ENCODE data around the gene ST6GALNAC3.
"Not testable (repeated sequence)": the region's sequence is repeated elsewhere in the genome, so short reads cannot be mapped to it uniquely, and the experiment has no call there.

The ST6GALNAC3 gene

DNA sequence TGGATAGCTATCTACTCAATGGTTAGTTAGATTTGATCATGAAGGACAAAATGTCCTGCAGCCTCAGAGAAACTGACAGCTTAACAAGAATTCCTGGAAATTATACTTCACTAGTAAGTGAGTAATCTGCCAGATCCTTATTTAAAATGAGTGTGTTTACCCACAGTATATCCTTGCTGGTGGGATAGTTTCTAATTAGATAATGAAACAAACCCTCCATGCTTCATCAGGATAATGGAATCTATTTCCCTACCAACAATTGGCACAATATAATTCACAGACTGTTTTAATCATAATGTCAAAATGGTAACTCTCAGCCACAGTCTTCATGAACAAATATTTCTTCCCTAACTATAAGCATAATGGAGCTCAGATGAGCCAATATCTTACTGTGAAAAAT is 553.4 kb downstream of the ST6GALNAC3 start:
- Histone ChIP-seq H3K4me3 (ENCODE audit: insufficient read depth, low read depth, low read length, poor library complexity, severe bottlenecking) (no peak overlapping the region), H3K9me3 (ENCODE audit: control insufficient read depth, low read length) (no peaks in the 10 kb centered on the region), H3K36me3 (ENCODE audit: control insufficient read depth, insufficient read depth, low read length) (no peaks in the 10 kb centered on the region), H3K27ac (ENCODE audit: insufficient read depth, low read length, poor library complexity, severe bottlenecking) (no peak overlapping the region), H3K27me3 (replicated peaks; ENCODE audit: control insufficient read depth, insufficient read depth, low read length, poor library complexity, severe bottlenecking) (no peaks in the 10 kb centered on the region), H3K4me1 (ENCODE audit: control insufficient read depth, insufficient read depth, low read length, poor library complexity, severe bottlenecking) (no peaks in the 10 kb centered on the region)
- no peak for DNase-seq

DNA sequence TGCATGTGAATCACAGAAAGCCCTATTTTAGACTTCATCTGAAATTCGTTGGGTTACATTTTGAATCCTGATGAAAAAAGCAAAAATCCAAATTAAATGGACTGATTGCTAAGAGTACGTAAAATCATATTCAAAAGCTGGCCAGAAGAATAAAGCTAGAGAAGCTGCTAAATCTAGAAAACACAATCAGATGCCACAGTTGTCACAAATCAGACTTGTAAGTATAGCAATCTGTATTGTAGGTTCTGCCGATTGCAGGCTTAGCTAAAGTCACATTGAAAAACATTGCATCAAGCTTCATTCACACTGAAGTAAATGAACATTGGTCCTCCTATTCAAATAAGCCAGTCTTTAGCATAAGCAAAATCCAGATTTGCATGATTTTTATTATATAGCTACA is 557.6 kb downstream of the ST6GALNAC3 start:
- Histone ChIP-seq H3K27ac (ENCODE audit: insufficient read depth, low read length, poor library complexity, severe bottlenecking) (no peak overlapping the region), H3K4me3 (ENCODE audit: insufficient read depth, low read depth, low read length, poor library complexity, severe bottlenecking) (no peak overlapping the region), H3K4me1 (ENCODE audit: control insufficient read depth, insufficient read depth, low read length, poor library complexity, severe bottlenecking) (no peaks in the 10 kb centered on the region), H3K36me3 (ENCODE audit: control insufficient read depth, insufficient read depth, low read length) (no peaks in the 10 kb centered on the region), H3K9me3 (ENCODE audit: control insufficient read depth, low read length) (no peaks in the 10 kb centered on the region), H3K27me3 (replicated peaks; ENCODE audit: control insufficient read depth, insufficient read depth, low read length, poor library complexity, severe bottlenecking) (no peaks in the 10 kb centered on the region)
- DNase-seq: no peak

DNA sequence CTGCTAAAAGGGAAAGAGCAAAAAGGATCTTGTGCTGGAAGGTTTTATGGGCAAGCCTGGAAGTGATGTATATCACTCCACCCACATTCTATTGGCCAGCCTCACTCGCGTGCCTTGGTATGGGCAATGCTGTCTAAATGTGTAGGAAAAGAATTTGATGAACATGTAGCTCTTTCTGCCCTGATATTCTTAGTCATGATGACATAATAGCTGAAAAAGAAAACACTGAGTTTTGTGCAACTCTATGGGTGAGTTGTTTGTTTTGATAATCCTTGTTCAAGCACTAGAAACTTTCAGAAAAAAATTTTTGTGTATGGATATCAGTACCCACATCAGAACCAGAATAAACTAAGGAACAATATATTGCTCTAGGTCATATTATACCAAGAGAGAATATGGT is 561.2 kb downstream of the ST6GALNAC3 start:
- Histone ChIP-seq H3K4me3 (ENCODE audit: insufficient read depth, low read depth, low read length, poor library complexity, severe bottlenecking) (no peak overlapping the region), H3K27ac (ENCODE audit: insufficient read depth, low read length, poor library complexity, severe bottlenecking) (no peak overlapping the region), H3K9me3 (ENCODE audit: control insufficient read depth, low read length) (no peaks in the 10 kb centered on the region), H3K36me3 (ENCODE audit: control insufficient read depth, insufficient read depth, low read length) (no peaks in the 10 kb centered on the region), H3K4me1 (ENCODE audit: control insufficient read depth, insufficient read depth, low read length, poor library complexity, severe bottlenecking) (no peaks in the 10 kb centered on the region), H3K27me3 (replicated peaks; ENCODE audit: control insufficient read depth, insufficient read depth, low read length, poor library complexity, severe bottlenecking) (no peaks in the 10 kb centered on the region)
- no peak for DNase-seq

DNA sequence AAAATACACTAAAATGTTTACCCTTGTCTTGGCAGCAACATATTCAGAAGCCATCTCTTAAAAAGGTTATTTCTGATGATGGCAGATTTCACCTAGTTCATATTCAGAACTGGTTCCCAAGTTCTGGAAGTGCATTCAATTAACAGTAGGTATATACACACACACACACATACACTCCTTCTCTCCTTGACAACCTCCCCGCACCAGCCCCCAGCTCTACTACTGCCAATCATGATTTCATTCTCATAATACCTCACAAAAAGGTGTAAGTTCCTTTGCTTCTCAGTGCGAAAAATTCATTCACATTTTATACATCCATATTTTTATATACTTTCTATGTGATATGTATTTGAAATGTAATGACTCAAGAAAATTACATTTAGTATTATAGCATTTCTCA is 564.6 kb downstream of the ST6GALNAC3 start:
- Histone ChIP-seq H3K36me3 (ENCODE audit: control insufficient read depth, insufficient read depth, low read length) (no peaks in the 10 kb centered on the region), H3K4me1 (ENCODE audit: control insufficient read depth, insufficient read depth, low read length, poor library complexity, severe bottlenecking) (no peaks in the 10 kb centered on the region), H3K4me3 (ENCODE audit: insufficient read depth, low read depth, low read length, poor library complexity, severe bottlenecking) (no peak overlapping the region), H3K27ac (ENCODE audit: insufficient read depth, low read length, poor library complexity, severe bottlenecking) (no peak overlapping the region), H3K9me3 (ENCODE audit: control insufficient read depth, low read length) (no peaks in the 10 kb centered on the region), H3K27me3 (replicated peaks; ENCODE audit: control insufficient read depth, insufficient read depth, low read length, poor library complexity, severe bottlenecking) (no peaks in the 10 kb centered on the region)
- DNase-seq: no peak

DNA sequence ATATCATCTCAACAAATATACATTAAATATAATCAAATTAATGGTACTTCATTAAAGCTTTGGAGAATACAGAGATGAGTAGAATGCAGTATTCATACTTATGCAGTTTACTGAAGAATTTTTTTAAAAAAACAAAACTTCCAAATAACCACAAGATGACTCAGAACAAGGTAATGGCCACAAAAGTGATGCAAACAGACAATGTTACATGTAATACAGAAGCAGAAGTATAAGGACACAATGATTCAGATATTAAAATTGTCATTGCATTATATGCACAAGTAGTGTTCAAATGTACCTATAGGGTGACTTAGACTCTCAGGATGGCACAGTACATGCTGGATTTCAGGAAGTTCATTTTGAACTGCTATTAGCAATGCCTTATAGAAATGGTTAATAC is 565.5 kb downstream of the ST6GALNAC3 start:
- Histone ChIP-seq H3K36me3 (ENCODE audit: control insufficient read depth, insufficient read depth, low read length) (no peaks in the 10 kb centered on the region), H3K4me3 (ENCODE audit: insufficient read depth, low read depth, low read length, poor library complexity, severe bottlenecking) (no peak overlapping the region), H3K4me1 (ENCODE audit: control insufficient read depth, insufficient read depth, low read length, poor library complexity, severe bottlenecking) (no peaks in the 10 kb centered on the region), H3K9me3 (ENCODE audit: control insufficient read depth, low read length) (no peaks in the 10 kb centered on the region), H3K27ac (ENCODE audit: insufficient read depth, low read length, poor library complexity, severe bottlenecking) (no peak overlapping the region), H3K27me3 (replicated peaks; ENCODE audit: control insufficient read depth, insufficient read depth, low read length, poor library complexity, severe bottlenecking) (no peaks in the 10 kb centered on the region)
- DNase-seq: no peak

DNA sequence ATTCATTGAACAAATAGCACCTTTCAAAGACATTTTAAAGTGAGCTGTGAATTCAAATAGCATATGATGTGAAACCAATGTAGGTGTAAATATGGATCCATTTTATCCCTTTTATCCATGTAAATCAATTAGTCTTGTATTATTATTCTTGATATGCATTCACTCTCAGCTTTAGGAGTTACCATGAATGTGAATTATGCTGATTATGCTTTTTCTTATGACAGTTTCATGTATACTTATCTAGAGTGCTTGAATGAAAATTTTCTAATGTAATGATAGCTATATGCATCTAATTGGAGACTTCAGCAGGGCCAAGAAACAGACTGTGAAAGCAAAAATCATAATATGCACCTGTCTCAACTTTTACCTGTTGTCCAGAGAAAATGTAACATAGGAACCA is 566.2 kb downstream of the ST6GALNAC3 start:
- no peaks in the 10 kb centered on the region for H3K36me3 ChIP-seq (ENCODE audit: control insufficient read depth, insufficient read depth, low read length)
- no peaks in the 10 kb centered on the region for H3K9me3 ChIP-seq (ENCODE audit: control insufficient read depth, low read length)
- H3K4me1 ChIP-seq (ENCODE audit: control insufficient read depth, insufficient read depth, low read length, poor library complexity, severe bottlenecking): no peaks in the 10 kb centered on the region
- H3K4me3 ChIP-seq (ENCODE audit: insufficient read depth, low read depth, low read length, poor library complexity, severe bottlenecking): no peak overlapping the region
- DNase-seq: no peak
- no peak overlapping the region for H3K27ac ChIP-seq (ENCODE audit: insufficient read depth, low read length, poor library complexity, severe bottlenecking)
- no peaks in the 10 kb centered on the region for H3K27me3 ChIP-seq (replicated peaks; ENCODE audit: control insufficient read depth, insufficient read depth, low read length, poor library complexity, severe bottlenecking)

DNA sequence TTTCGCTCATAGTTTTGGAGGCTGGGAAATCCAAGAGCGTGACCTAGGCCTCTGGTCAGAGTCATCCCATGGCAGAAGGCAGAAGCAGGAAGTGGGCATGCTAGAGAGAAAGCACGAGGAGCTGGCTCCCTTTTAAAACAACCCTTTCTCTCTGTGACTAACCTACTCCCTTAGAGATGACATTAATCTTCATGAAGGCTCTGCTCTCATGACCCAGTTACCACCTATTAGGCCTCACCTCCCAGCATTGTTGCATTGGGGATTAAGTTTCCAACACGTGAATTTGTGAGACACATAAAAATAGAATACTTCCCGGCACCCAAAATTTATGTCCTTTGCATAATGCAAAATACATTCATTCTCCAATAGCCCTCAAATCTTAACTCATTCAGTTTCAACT is 569.6 kb downstream of the ST6GALNAC3 start:
- Histone ChIP-seq H3K36me3 (ENCODE audit: control insufficient read depth, insufficient read depth, low read length) (no peaks in the 10 kb centered on the region), H3K9me3 (ENCODE audit: control insufficient read depth, low read length) (no peaks in the 10 kb centered on the region), H3K4me3 (ENCODE audit: insufficient read depth, low read depth, low read length, poor library complexity, severe bottlenecking) (no peak overlapping the region), H3K4me1 (ENCODE audit: control insufficient read depth, insufficient read depth, low read length, poor library complexity, severe bottlenecking) (no peaks in the 10 kb centered on the region), H3K27ac (ENCODE audit: insufficient read depth, low read length, poor library complexity, severe bottlenecking) (no peak overlapping the region), H3K27me3 (replicated peaks; ENCODE audit: control insufficient read depth, insufficient read depth, low read length, poor library complexity, severe bottlenecking) (no peaks in the 10 kb centered on the region)
- DNase-seq: no peak

DNA sequence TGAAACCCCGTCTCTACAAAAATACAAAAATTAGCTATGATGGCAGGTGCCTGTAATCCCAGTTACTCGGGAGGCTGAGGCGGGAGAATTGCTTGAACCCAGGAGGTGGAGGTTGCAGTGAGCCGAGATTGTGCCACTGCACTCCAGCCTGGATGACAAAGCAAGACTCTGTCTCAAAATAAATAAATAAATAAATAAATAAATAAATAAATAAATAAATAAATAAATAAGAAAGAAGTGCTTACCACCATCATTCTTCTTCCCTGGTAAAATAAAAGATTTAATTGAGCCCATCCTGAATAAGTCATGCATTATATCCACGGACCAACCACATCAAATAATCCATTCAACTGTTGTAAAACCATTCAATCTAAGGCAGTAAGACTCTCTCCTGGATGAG is 578.3 kb downstream of the ST6GALNAC3 start:
- not testable (repeated sequence) for DNase-seq; H3K4me1 ChIP-seq (ENCODE audit: control insufficient read depth, insufficient read depth, low read length, poor library complexity, severe bottlenecking); H3K27ac ChIP-seq (ENCODE audit: insufficient read depth, low read length, poor library complexity, severe bottlenecking); H3K27me3 ChIP-seq (replicated peaks; ENCODE audit: control insufficient read depth, insufficient read depth, low read length, poor library complexity, severe bottlenecking); H3K9me3 ChIP-seq (ENCODE audit: control insufficient read depth, low read length); H3K4me3 ChIP-seq (ENCODE audit: insufficient read depth, low read depth, low read length, poor library complexity, severe bottlenecking); H3K36me3 ChIP-seq (ENCODE audit: control insufficient read depth, insufficient read depth, low read length)

DNA sequence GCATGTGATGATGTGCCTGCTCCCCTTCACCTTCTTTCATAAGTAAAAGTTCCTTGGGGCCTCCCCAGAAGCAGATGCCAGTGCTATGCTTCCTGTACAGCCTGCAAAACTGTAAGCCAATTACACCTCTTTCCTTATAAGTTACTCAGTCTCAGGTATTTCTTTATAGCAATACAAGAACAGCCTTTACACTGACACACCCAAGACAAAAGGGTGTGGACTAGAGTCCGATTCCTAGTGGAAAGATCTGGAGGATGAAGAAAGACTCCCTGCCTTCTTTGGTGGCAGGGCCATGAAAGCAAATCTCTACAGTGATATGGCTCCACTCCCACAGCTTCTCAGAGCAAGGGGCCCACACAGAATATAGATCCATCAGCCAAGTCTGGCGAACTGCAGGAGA is 583.1 kb downstream of the ST6GALNAC3 start:
- Histone ChIP-seq H3K36me3 (ENCODE audit: control insufficient read depth, insufficient read depth, low read length) (no peaks in the 10 kb centered on the region), H3K9me3 (ENCODE audit: control insufficient read depth, low read length) (no peaks in the 10 kb centered on the region), H3K4me1 (ENCODE audit: control insufficient read depth, insufficient read depth, low read length, poor library complexity, severe bottlenecking) (no peaks in the 10 kb centered on the region), H3K27me3 (replicated peaks; ENCODE audit: control insufficient read depth, insufficient read depth, low read length, poor library complexity, severe bottlenecking) (no peaks in the 10 kb centered on the region), H3K27ac (ENCODE audit: insufficient read depth, low read length, poor library complexity, severe bottlenecking) (no peak overlapping the region), H3K4me3 (ENCODE audit: insufficient read depth, low read depth, low read length, poor library complexity, severe bottlenecking) (no peak overlapping the region)
- no peak for DNase-seq

DNA sequence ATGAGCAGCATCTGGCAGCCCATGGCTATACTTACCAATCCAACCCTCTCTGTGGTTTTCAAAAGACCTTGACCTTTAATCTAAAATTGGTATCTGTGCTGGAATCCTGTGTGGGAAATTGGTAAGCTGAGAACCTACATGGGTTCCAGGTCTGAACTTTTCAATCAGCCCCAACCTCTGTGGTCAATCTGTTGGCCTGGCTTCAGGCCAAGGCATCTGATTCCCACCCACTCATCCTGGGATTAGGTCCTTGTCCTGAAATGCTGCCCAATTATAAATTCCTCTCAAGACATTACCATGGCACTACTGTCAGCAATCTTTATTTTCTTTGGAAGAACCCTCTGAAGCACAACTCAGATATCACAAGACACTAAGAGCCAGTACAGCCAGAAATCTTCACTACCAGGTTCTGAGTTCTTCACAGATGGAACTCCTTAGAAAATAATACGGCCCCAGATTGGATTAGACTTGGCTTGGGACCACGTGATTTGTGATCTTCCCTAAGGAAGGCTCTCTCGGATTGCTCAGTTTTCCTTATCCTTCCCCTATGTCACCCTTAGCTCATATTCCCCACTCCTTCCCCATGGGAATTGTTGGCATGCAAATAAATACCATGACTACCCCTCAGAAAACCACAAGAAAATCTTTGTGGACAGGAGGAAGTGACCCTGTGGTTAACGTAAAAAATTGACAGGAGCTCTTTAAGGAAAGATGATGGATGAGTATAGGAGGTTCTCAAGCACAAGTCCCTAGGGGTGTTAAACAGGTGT is 584.8 kb downstream of the ST6GALNAC3 start:
- Histone ChIP-seq H3K4me1 (ENCODE audit: control insufficient read depth, insufficient read depth, low read length, poor library complexity, severe bottlenecking) (no peaks in the 10 kb centered on the region), H3K9me3 (ENCODE audit: control insufficient read depth, low read length) (no peaks in the 10 kb centered on the region), H3K27ac (ENCODE audit: insufficient read depth, low read length, poor library complexity, severe bottlenecking) (no peak overlapping the region), H3K36me3 (ENCODE audit: control insufficient read depth, insufficient read depth, low read length) (no peaks in the 10 kb centered on the region), H3K4me3 (ENCODE audit: insufficient read depth, low read depth, low read length, poor library complexity, severe bottlenecking) (no peak overlapping the region), H3K27me3 (replicated peaks; ENCODE audit: control insufficient read depth, insufficient read depth, low read length, poor library complexity, severe bottlenecking) (no peaks in the 10 kb centered on the region)
- DNase-seq: no peak

All from effector memory CD4-positive, alpha-beta T cell (primary cell).